ENCODE data around the gene TRPV3.
"Not testable (repeated sequence)": the region's sequence is repeated elsewhere in the genome, so short reads cannot be mapped to it uniquely, and the experiment has no call there.

TRPV3 gene

DNA sequence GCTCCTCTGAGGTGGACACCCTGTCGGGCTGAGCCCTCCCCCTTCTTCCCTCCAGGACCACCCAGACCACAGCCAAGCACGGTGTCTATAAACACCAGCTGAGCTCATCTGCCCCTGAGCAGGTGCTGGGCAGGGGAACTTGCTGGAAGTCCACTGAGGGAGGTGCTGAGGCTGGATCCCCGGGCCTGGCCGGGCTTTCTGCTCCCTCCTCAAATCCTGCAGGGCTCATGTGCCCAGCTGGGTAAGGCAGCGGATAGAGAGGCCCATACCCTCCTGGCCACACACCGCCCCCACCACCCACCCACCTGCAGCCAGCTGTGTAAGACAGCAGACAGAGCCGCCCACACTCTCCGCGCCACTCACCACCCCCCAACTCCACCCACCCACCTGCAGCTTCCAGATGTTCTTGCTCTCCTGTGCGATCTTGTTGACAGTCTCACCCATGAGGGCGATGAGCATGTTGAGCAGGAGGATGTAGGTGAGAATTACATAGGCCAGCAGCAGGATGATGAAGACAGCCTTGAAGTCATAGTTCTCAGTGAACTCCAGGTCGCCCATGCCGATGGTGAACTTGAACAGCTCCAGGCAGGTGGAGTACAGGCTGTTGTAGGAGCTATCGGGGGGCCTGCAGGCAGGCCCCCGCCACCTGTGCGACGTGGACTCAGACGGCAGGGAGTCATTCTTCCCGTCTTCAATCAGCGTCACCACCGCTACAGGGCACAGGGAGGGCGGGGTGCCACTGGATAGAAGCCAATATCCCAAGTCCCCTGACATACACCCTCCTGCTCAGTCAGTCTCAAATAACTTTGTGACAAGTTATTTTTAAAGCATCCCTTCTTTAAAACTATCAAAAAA lies 15.9 kb upstream of the TRPV3 start:
- no peak for DNase-seq

DNA sequence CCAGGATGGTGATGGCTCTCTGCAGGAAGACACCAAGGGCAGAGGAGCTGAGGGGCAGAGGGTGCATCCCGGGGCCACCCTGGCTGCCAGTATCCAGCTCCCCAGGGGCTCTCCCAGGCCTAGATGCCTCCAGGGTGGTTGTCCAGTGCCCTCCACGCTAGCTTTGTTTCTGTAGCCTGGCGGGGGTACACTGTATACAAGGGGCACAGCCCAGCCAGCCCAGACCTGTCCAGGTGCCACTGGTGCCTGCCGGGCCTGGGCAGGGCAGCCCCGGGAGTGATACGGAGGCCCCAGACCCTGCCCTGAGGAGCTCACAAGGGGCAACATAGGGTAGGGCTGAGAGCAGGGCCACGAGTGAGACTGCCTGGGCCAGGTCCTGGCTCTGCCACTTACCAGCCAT lies 14.6 kb upstream of the TRPV3 start:
- no peak for DNase-seq

DNA sequence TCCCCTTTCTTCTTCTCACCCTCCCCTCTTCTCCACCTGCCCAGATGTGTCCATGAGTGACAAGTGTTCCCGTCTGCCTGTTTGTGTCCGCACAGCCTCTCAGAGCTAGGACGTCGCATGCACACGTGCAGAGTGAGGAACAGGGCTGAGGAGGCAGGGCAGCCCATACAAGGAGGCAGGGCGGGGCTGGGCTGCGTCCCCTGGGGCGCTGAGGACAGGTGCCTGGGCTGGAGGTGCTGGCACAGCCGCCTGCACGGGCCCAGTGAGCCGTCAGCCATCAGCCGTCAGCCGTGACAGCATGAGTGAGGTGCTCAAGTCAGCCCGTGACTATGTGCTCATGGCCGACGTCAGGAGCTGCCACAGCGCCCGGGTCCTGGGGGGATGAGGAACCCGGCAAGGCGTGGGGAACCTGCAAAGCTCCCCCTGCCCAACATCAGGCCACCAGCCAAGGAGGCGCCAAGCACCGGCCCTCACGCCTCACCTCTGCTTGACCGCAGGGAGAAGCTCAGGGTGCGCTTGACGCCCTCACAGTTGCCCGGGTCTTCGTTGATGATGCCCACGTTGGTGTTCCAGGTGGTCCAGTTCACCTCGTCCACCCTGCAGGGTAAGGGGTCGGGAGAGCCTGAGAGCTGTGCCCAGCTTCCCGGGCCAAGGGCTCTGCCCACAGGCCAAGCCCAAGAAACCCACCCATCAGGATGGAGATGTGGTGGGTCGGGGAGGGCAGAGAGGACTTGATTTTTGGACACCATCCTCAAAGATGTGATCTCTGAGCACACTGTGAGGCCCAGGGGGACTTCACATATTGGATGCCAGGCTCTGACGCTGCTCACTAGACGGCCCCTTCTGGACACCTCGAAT lies 13.7 kb upstream of the TRPV3 start:
- DNase-seq = no peak

DNA sequence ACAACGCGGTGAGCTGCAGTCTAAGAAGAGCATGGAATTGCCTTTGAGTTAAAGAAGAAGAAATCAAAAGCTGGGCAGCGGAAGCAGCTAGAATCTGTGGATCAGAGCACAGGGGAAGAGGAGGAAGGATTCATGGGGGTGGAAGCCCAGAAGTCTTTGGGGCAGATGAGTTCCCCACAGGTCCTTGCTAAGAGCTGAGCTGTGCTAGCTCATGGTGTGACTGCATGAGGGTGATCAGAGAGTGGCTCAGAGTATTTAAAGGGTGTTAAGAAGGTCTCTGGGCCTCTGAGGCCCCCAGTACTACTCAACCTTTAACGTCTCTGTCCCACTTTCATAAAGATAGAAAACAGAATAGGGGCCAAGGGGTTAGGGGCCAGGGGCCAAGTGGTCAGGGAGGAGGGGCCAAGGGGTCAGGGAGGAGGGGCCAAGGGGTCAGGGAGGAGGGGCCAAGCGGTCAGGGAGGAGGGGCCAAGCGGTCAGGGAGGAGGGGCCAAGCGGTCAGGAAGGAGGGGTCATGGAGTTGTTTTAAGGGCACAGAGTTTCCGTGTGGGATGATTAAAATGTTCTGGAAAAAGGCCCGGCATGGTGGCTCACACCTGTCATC lies 12.0 kb upstream of the TRPV3 start:
- DNase-seq = no peak

DNA sequence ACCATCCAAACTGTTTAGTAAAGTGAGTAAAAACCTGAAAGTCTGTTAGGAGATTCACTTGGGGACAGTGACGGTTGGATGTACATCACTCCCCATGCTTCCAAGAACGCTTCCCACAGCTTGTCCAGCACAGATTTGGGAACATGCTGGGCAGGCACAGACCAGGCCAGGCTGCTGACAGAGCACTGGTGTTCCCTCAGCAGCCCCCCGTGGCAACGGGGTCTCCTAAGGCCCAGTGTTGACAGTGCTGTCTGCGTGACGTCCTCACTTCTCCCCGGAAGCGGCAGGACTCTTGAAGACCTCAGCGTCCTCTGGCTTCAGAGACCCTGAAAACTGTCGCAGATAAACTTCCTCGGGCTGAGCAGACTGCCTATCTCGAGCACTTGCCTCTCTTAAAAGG lies 8.9 kb upstream of the TRPV3 start:
- no peak for DNase-seq

DNA sequence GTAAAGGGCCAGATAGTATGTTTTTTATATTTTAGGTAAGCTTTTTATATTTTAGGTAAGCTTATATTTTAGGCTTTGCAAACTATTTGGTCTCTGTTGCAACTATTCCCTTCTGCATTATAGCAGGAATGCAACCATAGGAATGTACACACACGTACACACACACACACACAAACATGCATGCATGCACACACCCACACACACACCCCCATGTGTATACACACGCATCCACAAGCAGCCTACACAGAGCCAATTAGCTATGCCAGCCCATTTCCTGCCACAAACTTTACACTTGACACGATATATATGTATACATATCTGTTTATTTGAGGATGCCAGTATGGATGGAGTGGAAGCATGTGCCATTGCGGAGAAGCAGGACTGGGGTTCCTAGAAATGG lies 7.5 kb upstream of the TRPV3 start:
- DNase-seq = no peak

DNA sequence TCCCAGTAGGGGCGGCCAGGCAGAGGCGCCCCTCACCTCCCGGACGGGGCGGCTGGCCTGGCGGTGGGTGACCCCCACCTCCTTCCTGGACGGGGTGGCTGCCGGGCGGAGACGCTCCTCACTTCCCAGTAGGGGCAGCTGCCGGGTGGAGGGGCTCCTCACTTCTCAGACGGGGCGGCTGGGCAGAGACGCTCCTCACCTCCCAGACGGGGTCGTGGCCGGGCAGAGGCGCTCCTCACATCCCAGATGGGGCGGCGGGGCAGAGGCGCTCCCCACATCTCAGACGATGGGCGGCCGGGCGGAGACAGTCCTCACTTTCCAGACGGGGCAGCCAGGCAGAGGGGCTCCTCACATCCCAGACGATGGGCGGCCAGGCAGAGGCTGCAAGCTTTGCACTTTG lies 6.6 kb upstream of the TRPV3 start:
- not testable (repeated sequence) for DNase-seq

DNA sequence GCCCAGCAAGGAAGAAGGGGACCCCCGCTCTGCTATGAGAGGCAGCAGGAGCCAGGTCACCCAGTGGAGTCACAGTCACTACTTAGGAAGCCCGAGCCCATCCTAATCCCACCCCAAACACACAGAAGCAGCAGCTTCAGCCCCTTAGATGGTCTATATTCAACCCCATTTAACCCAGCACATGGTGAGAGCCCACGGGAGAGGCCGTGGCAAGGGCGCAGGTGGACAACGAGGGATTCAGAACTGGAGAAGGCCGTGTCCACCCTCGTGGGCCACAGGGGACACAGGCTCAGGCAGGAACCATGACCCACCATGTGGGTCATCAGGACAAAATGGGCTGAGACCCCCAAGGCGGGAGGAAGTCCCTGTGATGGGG lies 1.6 kb upstream of the TRPV3 start:
- DNase-seq = no peak

DNA sequence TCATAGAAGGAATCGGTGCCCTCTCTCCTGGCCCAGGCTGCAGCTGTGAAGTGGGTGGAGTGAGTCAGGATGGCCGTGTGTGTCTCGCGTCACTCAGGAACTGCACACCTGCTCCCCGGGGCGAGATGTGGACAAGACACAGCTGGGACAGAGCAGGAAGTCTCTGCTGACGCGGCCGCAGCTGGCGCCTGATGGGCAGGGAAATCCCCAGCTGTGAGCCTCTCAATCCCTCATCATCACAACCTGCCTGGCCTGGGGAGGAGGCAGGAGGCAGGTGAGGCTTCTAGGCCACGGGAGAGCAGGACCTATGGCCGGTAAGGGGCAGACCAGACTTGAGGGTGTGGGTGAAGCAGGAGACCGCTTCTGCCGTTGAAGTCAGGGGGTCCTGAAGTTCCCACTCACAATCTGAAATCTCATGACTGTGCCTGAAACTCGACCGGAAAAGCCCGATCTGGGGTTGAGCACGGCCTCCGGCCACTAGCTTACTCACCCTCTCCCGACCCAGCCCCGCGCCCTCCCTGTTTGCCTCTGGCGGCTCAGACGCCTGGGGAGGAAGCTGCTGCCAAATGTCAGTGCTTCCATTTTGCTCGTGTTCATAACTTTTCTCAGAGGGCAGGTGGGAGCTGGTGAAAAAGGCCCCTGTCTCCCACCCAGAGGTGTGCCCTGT lies 1.1 kb upstream of the TRPV3 start:
- peak; percentile 65 for DNase-seq

DNA sequence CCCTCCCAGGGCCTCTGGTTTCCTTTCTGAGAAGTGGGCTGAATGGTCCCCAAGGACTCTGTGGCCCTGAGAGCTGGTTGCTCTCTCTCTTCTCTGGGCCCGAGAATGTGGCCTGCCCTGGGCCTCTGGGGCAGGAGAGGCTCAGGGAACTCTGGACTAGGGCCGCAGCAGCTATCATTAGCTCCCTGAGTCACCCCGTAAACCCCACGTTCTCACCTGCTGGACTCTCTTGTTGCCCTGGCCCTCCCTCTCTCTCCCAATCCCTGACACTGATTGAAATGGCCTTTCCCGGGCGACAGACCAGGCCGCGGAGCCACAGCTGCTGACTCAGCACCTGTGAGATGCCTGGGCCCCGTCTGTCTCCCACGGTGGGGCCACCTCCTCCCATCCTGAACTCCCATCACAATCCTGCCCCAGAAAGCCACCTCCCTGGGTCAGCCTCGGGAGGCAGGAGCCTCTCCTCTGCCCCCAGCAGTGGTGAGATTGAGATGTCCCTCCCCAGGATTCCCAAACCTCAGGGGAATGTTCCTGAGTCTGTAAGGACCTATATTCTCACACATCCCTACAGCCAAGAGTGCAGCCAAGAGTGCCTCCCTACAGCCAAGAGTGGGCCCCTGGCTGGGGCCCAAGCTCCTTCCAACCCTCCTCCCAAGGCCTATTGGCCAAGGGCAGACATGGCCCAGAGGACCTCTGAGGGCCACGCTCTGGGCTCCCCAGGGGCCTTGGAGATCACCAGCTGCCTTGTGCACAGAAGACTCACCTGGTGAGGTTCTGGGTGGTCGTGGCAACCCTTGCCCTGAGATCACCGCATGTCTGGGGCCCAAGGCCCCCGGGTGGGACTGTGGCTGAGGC lies 470 bp downstream of the TRPV3 start:
- DNase-seq = no peak

DNA sequence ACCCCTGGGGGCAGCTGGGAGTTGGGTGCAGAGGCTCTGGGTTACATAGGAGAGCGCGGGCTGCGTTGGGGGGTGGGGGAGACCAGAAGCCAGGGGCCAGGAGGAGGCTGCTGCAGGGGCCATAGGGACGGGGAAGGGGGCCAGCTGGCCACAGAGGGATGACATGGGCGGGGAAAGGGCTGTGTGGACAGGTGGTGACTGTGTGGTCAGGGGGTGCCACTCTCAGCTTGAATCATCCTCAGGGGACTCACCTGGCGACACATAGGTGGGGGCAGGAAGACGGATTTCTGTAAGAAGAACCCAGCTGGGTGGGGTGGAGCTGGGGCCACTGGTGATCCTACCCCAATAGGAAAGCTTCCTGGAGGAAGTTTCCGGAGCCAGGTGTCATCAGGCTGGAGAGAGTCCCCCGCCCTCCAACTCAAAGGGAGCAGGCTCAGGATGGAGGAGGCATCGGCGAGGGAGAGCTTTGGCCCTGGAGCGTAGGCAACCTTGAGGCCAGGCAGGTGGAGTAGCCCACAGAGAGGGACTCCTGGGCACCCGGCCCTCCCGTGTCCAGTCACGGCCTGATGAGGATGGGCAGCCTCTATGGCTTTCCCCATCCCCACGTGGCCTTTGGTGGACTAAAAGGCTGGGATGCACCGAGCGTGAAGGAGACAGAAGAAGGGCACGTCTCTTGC lies 1.2 kb downstream of the TRPV3 start:
- no peak for DNase-seq

DNA sequence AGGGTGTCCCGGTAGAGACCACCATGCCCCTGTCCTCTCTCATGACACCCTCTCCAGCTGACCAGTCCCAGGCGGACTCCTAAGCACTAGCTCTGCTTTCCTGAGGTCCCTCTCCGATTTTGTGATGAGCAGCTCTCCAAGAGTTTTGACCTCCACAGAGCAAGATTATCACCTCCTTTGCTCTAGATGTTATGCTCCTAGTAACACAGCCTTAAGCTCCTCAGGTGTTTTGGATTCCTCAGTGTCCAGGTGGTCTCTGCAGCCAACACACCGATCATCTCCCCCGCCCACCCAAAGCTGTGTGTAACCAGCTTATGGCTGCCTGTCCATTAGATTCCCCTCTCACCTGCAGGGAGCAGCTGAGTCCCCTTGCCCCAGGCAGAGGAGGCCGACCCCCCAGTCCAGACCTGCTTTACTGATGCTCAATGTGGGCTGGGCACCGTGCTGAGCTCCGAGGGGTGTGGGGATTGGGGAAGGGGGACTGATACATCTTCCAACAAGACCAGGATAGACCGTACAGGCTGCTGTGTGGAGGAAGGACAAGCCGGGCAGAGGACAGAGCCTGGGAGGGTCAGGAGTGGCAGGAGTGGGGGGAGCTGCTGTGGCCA lies 2.3 kb downstream of the TRPV3 start:
- DNase-seq = no peak

DNA sequence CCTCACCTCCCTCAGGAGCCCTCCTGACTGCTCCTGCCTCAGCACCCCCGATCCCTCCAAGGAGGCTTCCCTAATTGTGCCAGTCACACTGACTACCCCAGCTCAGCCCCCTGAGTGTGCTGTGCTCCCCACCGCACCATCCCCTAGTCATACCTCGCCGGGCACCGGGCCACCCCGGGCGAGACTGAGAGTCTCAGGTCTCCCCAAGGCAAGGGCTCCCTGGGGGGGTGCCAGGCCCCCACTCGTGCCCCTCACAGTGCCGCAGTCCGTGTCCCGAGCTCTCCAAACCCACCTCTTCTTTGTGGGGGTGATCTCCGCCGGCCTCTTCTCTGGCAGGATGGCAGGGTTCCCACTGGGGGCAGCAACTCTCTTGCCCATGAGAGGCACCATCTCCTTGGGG lies 3.2 kb downstream of the TRPV3 start:
- no peak for DNase-seq

DNA sequence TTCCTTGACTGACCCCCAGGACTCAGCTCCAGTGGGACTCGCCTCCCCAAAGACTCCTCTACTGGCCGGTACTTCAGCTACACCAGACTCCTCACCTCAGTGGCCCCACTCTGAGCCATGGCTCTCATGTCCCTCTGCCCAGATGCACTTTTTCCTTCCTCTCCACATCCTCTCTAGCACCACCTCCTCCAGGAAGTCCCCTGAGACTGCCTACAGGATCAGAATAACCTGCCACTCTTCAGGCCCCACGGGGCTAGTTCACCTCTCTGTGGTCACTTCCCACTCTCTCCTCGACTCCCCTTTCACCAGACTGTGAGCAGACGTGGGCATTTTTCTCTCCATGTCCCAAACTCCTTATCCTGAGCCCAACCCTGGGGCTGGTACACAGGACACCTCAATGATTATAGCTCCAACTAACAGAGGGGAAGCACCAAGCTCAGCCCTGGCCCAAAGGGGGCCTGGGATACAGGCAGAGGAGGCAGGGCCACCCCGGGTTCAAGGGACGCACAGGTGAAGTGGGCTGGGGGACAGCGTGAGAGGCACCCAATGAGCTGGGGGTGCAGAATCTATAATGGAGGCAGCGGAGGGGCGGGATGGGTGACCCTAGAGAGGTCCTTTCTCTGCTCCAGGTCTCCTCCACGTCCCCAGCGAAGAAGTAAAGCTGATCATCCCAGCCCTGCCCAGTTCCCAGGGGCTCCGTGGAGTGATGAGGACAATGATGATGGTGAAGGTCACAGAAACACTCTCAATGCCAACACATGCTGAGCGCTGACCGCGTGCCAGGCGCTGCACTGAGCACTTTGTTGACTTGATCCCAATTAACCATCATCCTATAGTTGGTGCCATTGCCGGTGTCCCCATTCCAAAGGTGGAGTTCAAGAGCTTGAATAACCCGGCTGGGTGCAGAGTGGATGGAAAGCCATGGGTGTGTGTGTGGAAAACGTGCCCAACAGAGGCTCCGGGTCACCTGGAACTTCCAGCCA lies 3.9 kb downstream of the TRPV3 start:
- DNase-seq = no peak

DNA sequence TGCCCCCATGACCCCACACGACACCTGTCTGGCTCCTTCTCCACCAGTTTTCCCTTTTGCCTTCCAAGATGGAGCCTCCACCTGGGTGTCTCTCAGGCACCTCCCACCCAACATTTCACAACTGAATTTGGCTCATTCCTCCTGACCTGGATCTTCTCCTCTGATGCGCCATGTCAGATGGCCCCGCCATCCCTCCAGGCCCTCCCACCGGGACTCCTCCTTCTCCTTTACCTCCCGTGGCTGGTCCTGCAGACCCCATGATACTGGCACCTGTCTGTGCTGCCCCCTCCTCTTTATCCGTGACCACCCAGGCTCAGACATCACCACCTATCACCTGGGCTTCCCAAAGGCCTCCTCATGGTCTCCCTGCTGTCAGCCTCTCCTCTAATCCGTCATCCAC lies 4.7 kb downstream of the TRPV3 start:
- DNase-seq = no peak

DNA sequence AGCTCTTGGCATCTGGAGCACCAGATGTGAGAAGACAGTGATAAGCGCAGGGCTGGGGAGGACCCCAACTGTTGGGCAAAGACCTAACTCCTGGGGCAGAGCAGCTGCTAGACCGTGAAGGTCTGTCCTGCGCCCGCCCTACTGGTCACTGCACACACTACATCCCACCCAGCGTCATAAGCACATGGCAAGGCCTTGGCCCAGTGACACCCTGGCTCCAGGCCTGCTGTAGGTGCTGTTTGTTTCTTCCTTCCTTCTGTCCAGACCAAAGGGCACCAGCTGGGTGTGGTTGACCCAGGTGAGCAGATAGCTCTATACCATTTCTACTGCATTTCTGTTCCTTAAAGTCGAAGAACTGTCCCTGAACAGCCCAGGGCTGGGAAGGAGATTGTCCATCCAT lies 6.4 kb downstream of the TRPV3 start:
- DNase-seq = no peak

DNA sequence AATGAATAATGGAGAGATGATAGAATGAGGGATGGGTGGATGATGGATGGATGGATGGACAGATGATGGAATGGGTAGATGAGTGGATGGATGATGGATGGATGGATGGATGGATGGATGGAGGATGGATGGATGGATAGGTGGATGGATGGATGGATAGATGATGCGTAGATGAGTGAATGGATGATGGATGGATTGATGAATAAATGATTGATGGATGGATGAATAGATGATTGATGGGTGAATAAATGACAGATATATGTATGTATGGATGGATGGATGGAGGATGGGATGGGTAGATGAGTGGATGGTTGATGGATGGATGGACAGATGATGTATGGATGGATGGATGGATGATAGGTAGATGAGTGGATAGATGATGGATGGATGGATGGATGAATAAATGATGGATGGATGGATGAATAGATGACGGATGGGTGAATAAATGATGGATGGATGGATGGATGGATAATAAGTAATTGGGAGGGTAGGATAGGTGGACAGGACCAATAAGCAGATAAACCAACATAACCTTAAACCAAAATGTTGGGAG lies 7.9 kb downstream of the TRPV3 start:
- DNase-seq = no peak

DNA sequence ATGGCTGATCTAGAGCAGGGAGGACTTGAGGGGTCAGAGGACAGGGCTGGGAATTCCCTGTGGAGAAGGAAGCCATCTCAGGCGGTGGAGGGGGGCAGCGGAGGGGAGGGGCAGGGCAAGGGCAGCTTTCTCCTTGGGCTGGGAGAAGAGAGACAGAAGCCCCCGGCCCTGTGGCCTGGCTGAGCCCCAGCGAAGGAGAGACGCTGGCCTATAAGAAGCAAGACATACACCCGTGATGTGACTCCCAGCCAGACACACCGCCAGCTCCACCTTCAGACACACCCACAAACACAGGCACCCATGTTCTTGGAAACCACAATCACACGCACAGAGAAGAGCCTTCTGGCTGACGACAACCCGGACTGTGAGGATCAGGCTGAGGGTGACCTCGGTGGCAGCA lies 10.0 kb downstream of the TRPV3 start:
- no peak for DNase-seq

DNA sequence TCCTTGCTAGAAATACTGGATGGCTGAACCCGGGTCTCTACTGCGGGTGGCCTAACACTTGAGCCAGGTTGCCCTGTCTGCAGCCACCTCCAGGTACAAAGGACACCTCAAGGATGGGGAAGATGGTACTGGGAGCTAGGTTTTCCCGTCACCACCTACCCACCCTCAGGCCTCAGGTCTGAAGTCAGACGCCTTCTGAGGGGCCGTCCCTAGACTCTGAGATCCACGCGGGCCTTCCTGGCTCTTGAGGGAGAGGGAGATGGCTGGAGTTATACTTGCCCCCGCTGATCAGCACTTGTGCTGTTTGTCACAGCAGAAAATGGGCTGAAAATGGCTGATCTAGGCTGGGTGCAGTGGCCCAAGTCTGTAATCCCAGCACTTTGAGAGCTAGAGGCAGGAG lies 10.6 kb downstream of the TRPV3 start:
- no peak for DNase-seq

DNA sequence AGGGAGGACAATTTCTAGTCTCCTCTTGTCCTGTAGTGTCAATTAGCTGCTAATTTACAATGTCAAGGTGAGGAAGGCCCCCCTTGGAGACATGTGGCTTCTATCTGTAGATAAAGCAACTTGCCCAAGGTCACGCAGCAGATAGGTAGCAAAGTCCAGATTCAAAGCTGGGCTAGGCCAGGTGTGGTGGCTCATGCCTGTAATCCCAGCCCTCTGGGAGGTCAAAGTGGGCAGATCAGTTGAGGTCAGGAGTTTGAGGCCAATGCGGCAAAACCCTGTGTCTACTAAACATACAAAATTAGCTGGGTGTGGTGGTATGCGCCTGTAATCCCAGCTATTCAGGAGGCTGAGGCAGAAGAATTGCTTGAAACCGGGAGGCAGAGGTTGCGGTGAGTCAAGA lies 11.1 kb downstream of the TRPV3 start:
- DNase-seq = no peak
